WTC11 (cell line): ENCODE results near the gene CPVL. TPM values are rescaled to one million over a fixed set of nuclear protein-coding genes. Genes with fewer than 3 reads are reported as not detected.

Source experiments
- ATAC-seq: fragments of 200-7000 bp; cut with Tn5 transposase; 2 replicates; pipeline ENCODE4 v1.10.0; 2021; ENCODE audit warnings: mild to moderate bottlenecking, moderate library complexity
- CTCF ChIA-PET: fragments of 300-600 bp; sonication (Branson Sonifier 250); formaldehyde crosslinking; loops from one replicate; lab custom pipeline; 2021; ENCODE audit warnings: antibody characterized with exemption; lab: Charles Lee
- POLR2A ChIA-PET: fragments of 350-600 bp; sonication (Branson Sonifier 250); formaldehyde crosslinking; loops from one replicate; lab custom pipeline; 2021; ENCODE audit warnings: antibody characterized with exemption; lab: Charles Lee
- DNase-seq: peaks from one replicate; pipeline ENCODE4 v3.0.0; 2021; ENCODE audit warnings: low spot score
- H3K27ac Mint-ChIP-seq: 2 replicates; pipeline ENCODE4 v1.8.0; 2021; ENCODE audit warnings: mixed read lengths
- H3K27me3 Mint-ChIP-seq: 2 replicates; pipeline ENCODE4 v1.8.0; 2021; ENCODE audit warnings: low read depth, mild to moderate bottlenecking, moderate library complexity, mixed read lengths
- H3K36me3 Mint-ChIP-seq: 2 replicates; pipeline ENCODE4 v1.8.0; 2021; ENCODE audit warnings: mixed read lengths
- H3K4me1 Mint-ChIP-seq: 2 replicates; pipeline ENCODE4 v1.8.0; 2022; ENCODE audit warnings: mixed read lengths
- H3K4me3 Mint-ChIP-seq: 2 replicates; pipeline ENCODE4 v1.8.0; 2021; ENCODE audit warnings: mild to moderate bottlenecking, moderate library complexity, mixed read lengths
- H3K9me3 Mint-ChIP-seq: 2 replicates; pipeline ENCODE4 v1.8.0; 2021; ENCODE audit warnings: mixed read lengths
- ATF1 ChIP-seq: sonication (generic); formaldehyde crosslinking; IDR thresholded peaks from 2 replicates; pipeline ENCODE4 v1.8.1; 2023; ENCODE audit warnings: mild to moderate bottlenecking, moderate library complexity, missing genetic modification reagents
- CBFB ChIP-seq: sonication (generic); formaldehyde crosslinking; IDR thresholded peaks from 2 replicates; pipeline ENCODE4 v1.8.1; 2022; ENCODE audit warnings: mild to moderate bottlenecking, low read depth, missing genetic modification reagents
- ELF4 ChIP-seq: sonication (generic); formaldehyde crosslinking; IDR thresholded peaks from 2 replicates; pipeline ENCODE4 v1.8.1; 2022; ENCODE audit warnings: low read depth, mild to moderate bottlenecking, moderate library complexity, missing genetic modification reagents
- ETV6 ChIP-seq: sonication (generic); formaldehyde crosslinking; IDR thresholded peaks from 2 replicates; pipeline ENCODE4 v1.8.1; 2022; ENCODE audit warnings: mild to moderate bottlenecking, missing genetic modification reagents
- FOXJ3 ChIP-seq: sonication (generic); formaldehyde crosslinking; IDR thresholded peaks from 2 replicates; pipeline ENCODE4 v1.9.0; 2021; ENCODE audit warnings: missing genetic modification reagents, mild to moderate bottlenecking, borderline replicate concordance
- FOXP1 ChIP-seq: sonication (generic); formaldehyde crosslinking; IDR thresholded peaks from 2 replicates; pipeline ENCODE4 v1.8.0; 2022; ENCODE audit warnings: missing genetic modification reagents, mild to moderate bottlenecking, moderate library complexity, borderline replicate concordance
- HMGA2 ChIP-seq: fragments of 250-450 bp; sonication (Bioruptor Pico); IDR thresholded peaks from 2 replicates; pipeline ENCODE4 v1.4.0; 2021; ENCODE audit warnings: mild to moderate bottlenecking, moderate library complexity
- IRF2 ChIP-seq: sonication (generic); formaldehyde crosslinking; IDR thresholded peaks from 2 replicates; pipeline ENCODE4 v1.8.0; 2022; ENCODE audit warnings: low read depth, missing genetic modification reagents, borderline replicate concordance
- KAT7 ChIP-seq: sonication (generic); formaldehyde crosslinking; IDR thresholded peaks from 2 replicates; pipeline ENCODE4 v1.8.1; 2023; ENCODE audit warnings: missing genetic modification reagents, mild to moderate bottlenecking, borderline replicate concordance
- MYBL2 ChIP-seq: sonication (generic); formaldehyde crosslinking; IDR thresholded peaks from 2 replicates; pipeline ENCODE4 v1.8.1; 2023; ENCODE audit warnings: mild to moderate bottlenecking, moderate library complexity, missing genetic modification reagents
- NFE2L1 ChIP-seq: sonication (generic); formaldehyde crosslinking; IDR thresholded peaks from 2 replicates; pipeline ENCODE4 v1.8.1; 2023; ENCODE audit warnings: missing genetic modification reagents
- NR2C2 ChIP-seq: sonication (generic); formaldehyde crosslinking; IDR thresholded peaks from 2 replicates; pipeline ENCODE4 v1.8.0; 2022; ENCODE audit warnings: mild to moderate bottlenecking, missing genetic modification reagents
- SP1 ChIP-seq: sonication (generic); formaldehyde crosslinking; conservative IDR thresholded peaks from 2 replicates; pipeline ENCODE4 v1.8.1; 2022; ENCODE audit warnings: missing genetic modification reagents
- TEAD1 ChIP-seq: sonication (generic); formaldehyde crosslinking; IDR thresholded peaks from 2 replicates; pipeline ENCODE4 v1.8.0; 2022; ENCODE audit warnings: mild to moderate bottlenecking, missing genetic modification reagents
- TP53 ChIP-seq: sonication (generic); formaldehyde crosslinking; IDR thresholded peaks from 2 replicates; pipeline ENCODE4 v1.8.1; 2023; ENCODE audit warnings: mild to moderate bottlenecking, missing genetic modification reagents
- ZNF219 ChIP-seq: sonication (generic); formaldehyde crosslinking; IDR thresholded peaks from 2 replicates; pipeline ENCODE4 v1.8.0; 2023; ENCODE audit warnings: missing genetic modification reagents, mild to moderate bottlenecking, borderline replicate concordance
- ZNF232 ChIP-seq: sonication (generic); formaldehyde crosslinking; IDR thresholded peaks from 2 replicates; pipeline ENCODE4 v1.8.0; 2022; ENCODE audit warnings: mild to moderate bottlenecking, missing genetic modification reagents
- ZNF317 ChIP-seq: sonication (generic); formaldehyde crosslinking; IDR thresholded peaks from 2 replicates; pipeline ENCODE4 v1.8.1; 2023; ENCODE audit warnings: low read depth, mild to moderate bottlenecking, moderate library complexity, missing genetic modification reagents, borderline replicate concordance
- ZNF396 ChIP-seq: fragments of 250-450 bp; sonication (Bioruptor Pico); IDR thresholded peaks from 2 replicates; pipeline ENCODE4 v1.8.0; 2021; ENCODE audit warnings: mild to moderate bottlenecking, moderate library complexity, borderline replicate concordance
- ZNF423 ChIP-seq: fragments of 250-450 bp; sonication (Bioruptor Pico); IDR thresholded peaks from 2 replicates; pipeline ENCODE4 v2.1.2; 2022; ENCODE audit warnings: mild to moderate bottlenecking, moderate library complexity
- ZNF671 ChIP-seq: fragments of 250-450 bp; sonication (Bioruptor Pico); IDR thresholded peaks from 2 replicates; pipeline ENCODE4 v1.8.0; 2021; ENCODE audit warnings: mild to moderate bottlenecking
- total RNA-seq: library from RNA; stranded (reverse); gene quantifications from 3 replicates; pipeline ENCODE4 v1.2.3, GENCODE V29; 2021
- TF ChIP-seq, protein P1 (sequence below): sonication (generic); formaldehyde crosslinking; IDR thresholded peaks from 2 replicates; pipeline ENCODE4 v1.8.1; 2022; ENCODE audit warnings: low read depth, missing genetic modification reagents, borderline replicate concordance
- TF ChIP-seq, protein P2 (sequence below): sonication (generic); formaldehyde crosslinking; IDR thresholded peaks from 2 replicates; pipeline ENCODE4 v1.8.1; 2023; ENCODE audit warnings: mild to moderate bottlenecking, moderate library complexity, missing genetic modification reagents
- TF ChIP-seq, protein P3 (sequence below): sonication (generic); formaldehyde crosslinking; IDR thresholded peaks from 2 replicates; pipeline ENCODE4 v1.8.1; 2023; ENCODE audit warnings: mild to moderate bottlenecking, missing genetic modification reagents
- TF ChIP-seq, protein P4 (sequence below): fragments of 200-600 bp; IDR thresholded peaks from 2 replicates; pipeline ENCODE4 v1.8.0; 2022; ENCODE audit warnings: antibody characterized with exemption

Gene CPVL
- total RNA-seq, 1 experiment from 2014 or later = 34.2 TPM

DNA sequence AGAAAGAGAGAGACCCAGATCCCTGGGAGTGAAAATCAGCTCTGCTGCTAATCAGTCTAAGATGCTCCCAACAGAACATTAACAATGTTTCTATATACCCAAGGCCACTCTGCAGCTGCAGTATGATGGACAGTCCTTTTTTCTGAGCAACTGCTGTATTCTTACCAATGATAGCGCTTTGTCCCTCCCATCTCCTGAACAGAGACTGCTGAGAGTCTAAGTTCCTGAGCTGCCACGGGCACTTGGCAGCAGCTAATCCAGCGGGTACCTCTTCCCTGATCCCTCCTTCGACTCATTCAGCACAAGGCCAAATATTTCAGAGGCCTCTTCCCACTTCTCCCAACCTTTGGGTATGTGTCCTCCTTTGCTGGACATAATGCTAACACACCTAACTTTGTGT lies 7.7 kb downstream of the CPVL start:
- ATAC-seq (no peak), DNase-seq (no peak)
- CTCF ChIA-PET = no interaction called here
- Mint-ChIP-seq H3K4me1 (no peaks in the 10 kb centered on the region), H3K27me3 (no peaks in the 10 kb centered on the region), H3K36me3 (peaks cover 7% of the 10 kb centered on the region; the same call in 1 of the 2 replicates), H3K4me3 (no peak overlapping the region), H3K9me3 (peaks cover 7% of the 10 kb centered on the region), H3K27ac (no peak overlapping the region)
- POLR2A ChIA-PET = interaction anchor here (1.0 kb wide), 1 partner anchor 25 kb away, joined by 3 read pairs; no protein-coding TSS in a partner anchor
- TF ChIP-seq SP1 (no peak), FOXJ3 (no peak), NFE2L1 (no peak), TP53 (no peak), ZNF671 (no peak), ZNF396 (CRISPR knock-in tag) (no peak), IRF2 (no peak), ETV6 (no peak), CBFB (no peak), FOXP1 (no peak), NR2C2 (CRISPR knock-in tag) (no peak), HMGA2 (CRISPR knock-in tag) (no peak), ELF4 (CRISPR knock-in tag) (no peak), TEAD1 (CRISPR knock-in tag) (no peak)
- TF ChIP-seq, protein P1, sequence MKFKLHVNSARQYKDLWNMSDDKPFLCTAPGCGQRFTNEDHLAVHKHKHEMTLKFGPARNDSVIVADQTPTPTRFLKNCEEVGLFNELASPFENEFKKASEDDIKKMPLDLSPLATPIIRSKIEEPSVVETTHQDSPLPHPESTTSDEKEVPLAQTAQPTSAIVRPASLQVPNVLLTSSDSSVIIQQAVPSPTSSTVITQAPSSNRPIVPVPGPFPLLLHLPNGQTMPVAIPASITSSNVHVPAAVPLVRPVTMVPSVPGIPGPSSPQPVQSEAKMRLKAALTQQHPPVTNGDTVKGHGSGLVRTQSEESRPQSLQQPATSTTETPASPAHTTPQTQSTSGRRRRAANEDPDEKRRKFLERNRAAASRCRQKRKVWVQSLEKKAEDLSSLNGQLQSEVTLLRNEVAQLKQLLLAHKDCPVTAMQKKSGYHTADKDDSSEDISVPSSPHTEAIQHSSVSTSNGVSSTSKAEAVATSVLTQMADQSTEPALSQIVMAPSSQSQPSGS (CRISPR knock-in tag) = no peak
- TF ChIP-seq, protein P2, sequence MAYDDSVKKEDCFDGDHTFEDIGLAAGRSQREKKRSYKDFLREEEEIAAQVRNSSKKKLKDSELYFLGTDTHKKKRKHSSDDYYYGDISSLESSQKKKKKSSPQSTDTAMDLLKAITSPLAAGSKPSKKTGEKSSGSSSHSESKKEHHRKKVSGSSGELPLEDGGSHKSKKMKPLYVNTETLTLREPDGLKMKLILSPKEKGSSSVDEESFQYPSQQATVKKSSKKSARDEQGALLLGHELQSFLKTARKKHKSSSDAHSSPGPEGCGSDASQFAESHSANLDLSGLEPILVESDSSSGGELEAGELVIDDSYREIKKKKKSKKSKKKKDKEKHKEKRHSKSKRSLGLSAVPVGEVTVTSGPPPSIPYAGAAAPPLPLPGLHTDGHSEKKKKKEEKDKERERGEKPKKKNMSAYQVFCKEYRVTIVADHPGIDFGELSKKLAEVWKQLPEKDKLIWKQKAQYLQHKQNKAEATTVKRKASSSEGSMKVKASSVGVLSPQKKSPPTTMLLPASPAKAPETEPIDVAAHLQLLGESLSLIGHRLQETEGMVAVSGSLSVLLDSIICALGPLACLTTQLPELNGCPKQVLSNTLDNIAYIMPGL (CRISPR knock-in tag) = no peak
- TF ChIP-seq, protein P3, sequence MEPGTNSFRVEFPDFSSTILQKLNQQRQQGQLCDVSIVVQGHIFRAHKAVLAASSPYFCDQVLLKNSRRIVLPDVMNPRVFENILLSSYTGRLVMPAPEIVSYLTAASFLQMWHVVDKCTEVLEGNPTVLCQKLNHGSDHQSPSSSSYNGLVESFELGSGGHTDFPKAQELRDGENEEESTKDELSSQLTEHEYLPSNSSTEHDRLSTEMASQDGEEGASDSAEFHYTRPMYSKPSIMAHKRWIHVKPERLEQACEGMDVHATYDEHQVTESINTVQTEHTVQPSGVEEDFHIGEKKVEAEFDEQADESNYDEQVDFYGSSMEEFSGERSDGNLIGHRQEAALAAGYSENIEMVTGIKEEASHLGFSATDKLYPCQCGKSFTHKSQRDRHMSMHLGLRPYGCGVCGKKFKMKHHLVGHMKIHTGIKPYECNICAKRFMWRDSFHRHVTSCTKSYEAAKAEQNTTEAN (CRISPR knock-in tag) = no peak

DNA sequence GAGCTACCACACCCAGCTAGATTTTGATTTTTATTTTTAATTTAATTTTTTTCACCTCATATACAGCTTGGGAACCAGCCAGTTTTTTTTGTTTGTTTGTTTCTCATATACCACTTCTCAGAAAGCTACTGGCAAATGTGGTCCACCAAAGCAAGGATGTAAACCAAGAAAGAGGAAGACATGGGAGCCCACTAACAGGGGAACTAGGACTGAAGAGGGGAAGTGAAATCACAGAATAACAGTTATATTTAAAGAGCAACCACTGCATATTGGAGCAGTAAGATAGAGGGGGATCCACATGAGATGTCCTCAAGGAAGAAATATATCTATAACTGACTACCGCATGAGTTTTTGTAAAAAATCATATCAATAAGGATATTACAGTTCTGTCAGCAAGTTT lies 10.5 kb downstream of the CPVL start:
- DNase-seq (no peak), ATAC-seq (no peak)
- Mint-ChIP-seq H3K27ac (no peak overlapping the region), H3K4me1 (no peaks in the 10 kb centered on the region), H3K9me3 (peaks cover 7% of the 10 kb centered on the region), H3K36me3 (peaks cover 7% of the 10 kb centered on the region; the same call in 1 of the 2 replicates), H3K4me3 (no peak overlapping the region), H3K27me3 (no peaks in the 10 kb centered on the region)
- POLR2A ChIA-PET = no interaction called here
- CTCF ChIA-PET = no interaction called here
- TF ChIP-seq ZNF232 (CRISPR knock-in tag) (no peak), ZNF423 (CRISPR knock-in tag) (no peak), ZNF317 (CRISPR knock-in tag) (no peak), ATF1 (no peak), MYBL2 (CRISPR knock-in tag) (no peak), ZNF219 (CRISPR knock-in tag) (no peak), ZNF671 (no peak), KAT7 (CRISPR knock-in tag) (no peak), IRF2 (no peak), SP1 (no peak)
- TF ChIP-seq, protein P4, sequence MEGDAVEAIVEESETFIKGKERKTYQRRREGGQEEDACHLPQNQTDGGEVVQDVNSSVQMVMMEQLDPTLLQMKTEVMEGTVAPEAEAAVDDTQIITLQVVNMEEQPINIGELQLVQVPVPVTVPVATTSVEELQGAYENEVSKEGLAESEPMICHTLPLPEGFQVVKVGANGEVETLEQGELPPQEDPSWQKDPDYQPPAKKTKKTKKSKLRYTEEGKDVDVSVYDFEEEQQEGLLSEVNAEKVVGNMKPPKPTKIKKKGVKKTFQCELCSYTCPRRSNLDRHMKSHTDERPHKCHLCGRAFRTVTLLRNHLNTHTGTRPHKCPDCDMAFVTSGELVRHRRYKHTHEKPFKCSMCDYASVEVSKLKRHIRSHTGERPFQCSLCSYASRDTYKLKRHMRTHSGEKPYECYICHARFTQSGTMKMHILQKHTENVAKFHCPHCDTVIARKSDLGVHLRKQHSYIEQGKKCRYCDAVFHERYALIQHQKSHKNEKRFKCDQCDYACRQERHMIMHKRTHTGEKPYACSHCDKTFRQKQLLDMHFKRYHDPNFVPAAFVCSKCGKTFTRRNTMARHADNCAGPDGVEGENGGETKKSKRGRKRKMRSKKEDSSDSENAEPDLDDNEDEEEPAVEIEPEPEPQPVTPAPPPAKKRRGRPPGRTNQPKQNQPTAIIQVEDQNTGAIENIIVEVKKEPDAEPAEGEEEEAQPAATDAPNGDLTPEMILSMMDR = no peak
- TF ChIP-seq, protein P3 (CRISPR knock-in tag) = no peak
- TF ChIP-seq, all 79 proteins: peak for 0
